ENCODE data around the gene VPS26C. TPM values are rescaled to one million over a fixed set of nuclear protein-coding genes. Genes with fewer than 3 reads are reported as not detected.

Gene VPS26C
- polyA plus RNA-seq, 3 donors = 42.4 to 47.4 (median 45.3) TPM

- DNase-seq (ENCODE audit: extremely low read depth in 1 of 11, low read depth in 9 of 11, low spot score in 4 of 11) = peak in 3 of 11 donors; percentile 27 to 56 (median 34)
Measured at GRCh38 chr21:37220433-37220980, 46.6 kb downstream of the VPS26C start.

- no peak for DNase-seq (ENCODE audit: extremely low read depth in 1 of 11, low read depth in 9 of 11, low spot score in 4 of 11)
Measured at GRCh38 chr21:37219761-37220432, 47.2 kb downstream of the VPS26C start.

- no peak for DNase-seq (ENCODE audit: extremely low read depth in 1 of 11, low read depth in 9 of 11, low spot score in 4 of 11)
Measured at GRCh38 chr21:37214952-37215351, 52.2 kb downstream of the VPS26C start.

- no peak for DNase-seq (ENCODE audit: extremely low read depth in 1 of 11, low read depth in 9 of 11, low spot score in 4 of 11)
Measured at GRCh38 chr21:37210799-37211198, 56.3 kb downstream of the VPS26C start.

GRCh38 chr21:37210130-37210529 lies 57.0 kb downstream of the VPS26C start:
- no peak for DNase-seq (ENCODE audit: extremely low read depth in 1 of 11, low read depth in 9 of 11, low spot score in 4 of 11)

- DNase-seq (ENCODE audit: extremely low read depth in 1 of 11, low read depth in 9 of 11, low spot score in 4 of 11) = peak in 7 of 11 donors; percentile 42 to 74 (median 63)
Measured at GRCh38 chr21:37208741-37209225, 58.4 kb downstream of the VPS26C start.

GRCh38 chr21:37208056-37208721 lies 58.9 kb downstream of the VPS26C start:
- peak in 1 of 11 donors; percentile 9 for DNase-seq (ENCODE audit: extremely low read depth in 1 of 11, low read depth in 9 of 11, low spot score in 4 of 11)

GRCh38 chr21:37207441-37208009 lies 59.6 kb downstream of the VPS26C start:
- DNase-seq (ENCODE audit: extremely low read depth in 1 of 11, low read depth in 9 of 11, low spot score in 4 of 11) = peak in 1 of 11 donors; percentile 26

- no peak for DNase-seq (ENCODE audit: extremely low read depth in 1 of 11, low read depth in 9 of 11, low spot score in 4 of 11)
Measured at GRCh38 chr21:37206496-37206895, 60.6 kb downstream of the VPS26C start.

GRCh38 chr21:37204580-37204979 lies 62.6 kb downstream of the VPS26C start:
- no peak for DNase-seq (ENCODE audit: extremely low read depth in 1 of 11, low read depth in 9 of 11, low spot score in 4 of 11)

GRCh38 chr21:37202221-37203110 lies 64.7 kb downstream of the VPS26C start:
- no peak for DNase-seq (ENCODE audit: extremely low read depth in 1 of 11, low read depth in 9 of 11, low spot score in 4 of 11)

GRCh38 chr21:37200641-37201480 lies 66.3 kb downstream of the VPS26C start:
- DNase-seq (ENCODE audit: extremely low read depth in 1 of 11, low read depth in 9 of 11, low spot score in 4 of 11) = no peak

- DNase-seq (ENCODE audit: extremely low read depth in 1 of 11, low read depth in 9 of 11, low spot score in 4 of 11) = peak in 3 of 11 donors; percentile 16 to 32 (median 27)
Measured at GRCh38 chr21:37199057-37199924, 67.8 kb downstream of the VPS26C start.

GRCh38 chr21:37197746-37198145 lies 69.4 kb downstream of the VPS26C start:
- DNase-seq (ENCODE audit: extremely low read depth in 1 of 11, low read depth in 9 of 11, low spot score in 4 of 11) = no peak

GRCh38 chr21:37196847-37197246 lies 70.3 kb downstream of the VPS26C start:
- no peak for DNase-seq (ENCODE audit: extremely low read depth in 1 of 11, low read depth in 9 of 11, low spot score in 4 of 11)

- no peak for DNase-seq (ENCODE audit: extremely low read depth in 1 of 11, low read depth in 9 of 11, low spot score in 4 of 11)
Measured at GRCh38 chr21:37195610-37196009, 71.5 kb downstream of the VPS26C start.

- DNase-seq (ENCODE audit: extremely low read depth in 1 of 11, low read depth in 9 of 11, low spot score in 4 of 11) = no peak
Measured at GRCh38 chr21:37195059-37195458, 72.1 kb downstream of the VPS26C start.

Measured in renal cortex interstitium (tissue), 11 donors.